HG02759 (cell line): ENCODE measurements around the gene TSPAN9.

Source experiments
- ATAC-seq: cut with Tn5 transposase; IDR thresholded peaks from one replicate; pipeline ENCODE4 v1.9.1; 2021; ENCODE audit warnings: mild to moderate bottlenecking, moderate library complexity; ENCODE audit not compliant: unreplicated experiment

TSPAN9 gene

DNA sequence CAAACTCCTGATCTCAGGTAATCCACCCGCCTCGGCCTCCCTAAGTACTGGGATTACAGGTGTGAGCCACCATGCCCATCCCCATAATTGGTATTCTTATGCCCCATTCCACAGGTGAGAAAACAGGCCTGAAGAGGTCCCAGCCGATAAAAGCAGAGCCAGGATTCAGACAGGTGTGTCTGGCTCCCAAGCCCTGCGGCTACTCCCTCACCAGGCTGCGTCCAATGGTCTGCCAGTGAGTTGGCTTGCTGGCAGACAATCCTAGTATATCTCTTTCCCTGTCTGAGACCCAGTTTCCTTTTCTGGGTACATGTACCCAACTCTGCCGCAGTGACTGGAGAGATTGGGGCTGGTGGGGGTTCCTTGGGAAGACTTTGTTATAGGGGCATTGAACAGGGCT is 1.9 kb upstream of the TSPAN9 start:
- ATAC-seq = no peak

DNA sequence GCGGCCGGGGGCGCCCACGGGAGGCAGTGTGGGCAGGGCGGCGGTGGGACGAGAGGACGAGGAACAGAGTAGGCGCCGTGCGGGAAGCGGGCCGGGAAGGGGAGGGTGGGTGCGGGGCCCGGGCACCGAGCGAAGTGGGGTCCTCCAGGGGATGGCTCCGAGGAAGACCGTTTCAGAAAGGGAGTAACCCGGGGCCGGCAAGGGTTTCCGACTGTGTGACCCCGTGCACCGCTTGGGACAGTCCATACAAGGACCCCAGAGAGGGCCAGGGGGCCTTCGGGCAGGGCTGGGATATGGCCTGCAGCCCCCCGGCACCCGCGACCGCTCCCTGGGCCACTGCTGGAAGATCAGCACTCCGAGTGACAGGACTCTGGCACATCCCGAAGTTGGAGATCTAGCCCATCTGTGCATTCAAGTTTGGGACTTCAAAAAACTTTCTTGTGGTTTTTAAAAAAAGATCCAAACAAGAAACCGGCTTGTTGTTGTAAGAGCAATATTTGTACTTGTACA is 448 bp downstream of the TSPAN9 start:
- peak; percentile 5 for ATAC-seq

DNA sequence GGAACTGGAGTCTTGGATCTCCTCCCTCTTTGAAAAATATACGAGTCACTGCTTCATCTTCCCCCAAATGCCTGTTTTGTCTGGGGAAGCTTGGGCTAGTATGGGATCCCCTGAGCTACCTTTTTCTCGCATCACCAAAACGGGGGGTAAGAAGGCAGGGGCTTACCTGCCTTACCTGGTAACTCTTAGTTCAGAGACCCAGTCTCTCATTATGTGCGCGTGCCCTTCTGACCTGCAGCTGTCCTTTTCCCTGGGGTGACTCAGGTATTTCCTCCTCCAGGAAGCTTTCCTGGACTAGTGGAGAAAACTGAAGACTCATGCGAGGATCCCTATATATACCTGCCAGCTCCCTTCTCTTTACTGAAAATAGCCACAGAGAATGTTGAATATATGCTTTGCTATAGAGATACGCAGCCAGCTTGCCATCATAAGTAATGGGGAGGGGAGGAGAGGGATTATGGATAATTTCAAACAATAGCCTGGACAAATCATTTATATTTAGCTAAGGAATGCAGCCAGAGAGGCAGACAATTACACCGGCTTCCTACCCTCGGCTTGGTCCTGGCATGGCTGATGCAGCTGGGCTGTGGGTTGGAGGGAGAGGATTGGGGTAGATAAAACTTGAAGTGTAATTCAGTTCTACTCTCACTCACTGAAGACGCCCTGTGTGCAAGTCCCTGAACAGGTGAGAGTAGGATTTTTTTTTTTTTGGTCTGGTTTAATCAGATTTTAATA is 1.1 kb downstream of the TSPAN9 start:
- ATAC-seq = no peak

DNA sequence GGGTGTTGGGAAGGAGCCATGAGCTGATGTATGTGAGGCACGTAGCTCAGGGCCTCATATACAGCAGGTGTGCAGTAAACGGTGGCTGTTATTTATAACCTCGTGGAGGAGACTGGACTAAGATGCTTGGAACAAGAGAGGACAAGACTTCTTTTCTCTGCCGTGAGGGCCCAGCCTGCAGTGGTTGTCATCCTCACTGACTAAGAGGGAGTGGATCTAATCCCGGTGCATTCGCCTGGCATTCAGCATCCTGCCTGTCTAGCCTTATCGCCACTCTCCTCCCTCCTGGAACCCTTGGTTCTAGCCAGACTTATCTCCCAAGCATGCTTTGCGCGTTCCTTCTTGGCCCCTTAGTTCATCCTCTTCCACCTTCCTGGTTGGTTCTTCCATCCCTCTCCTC is 3.9 kb downstream of the TSPAN9 start:
- ATAC-seq = no peak

DNA sequence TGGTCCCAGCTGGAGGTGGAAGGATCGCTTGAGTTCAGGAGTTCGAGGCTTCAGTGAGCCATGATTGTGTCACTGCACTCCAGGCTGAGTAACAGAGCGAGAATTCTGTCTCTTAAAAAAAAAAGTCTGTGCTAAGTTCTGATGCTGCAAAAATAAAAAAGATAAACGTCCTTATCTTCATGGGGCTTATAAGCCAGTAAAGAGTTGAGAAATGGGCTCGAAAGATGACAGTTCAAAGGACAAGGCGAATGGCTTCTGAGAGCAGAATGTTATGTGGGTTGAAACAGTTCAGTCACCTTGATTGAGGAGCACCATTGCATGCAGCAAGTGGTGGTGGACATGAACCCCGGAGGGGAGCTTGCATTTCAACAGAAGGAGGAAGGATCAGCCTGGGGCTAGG is 4.7 kb downstream of the TSPAN9 start:
- no peak for ATAC-seq

DNA sequence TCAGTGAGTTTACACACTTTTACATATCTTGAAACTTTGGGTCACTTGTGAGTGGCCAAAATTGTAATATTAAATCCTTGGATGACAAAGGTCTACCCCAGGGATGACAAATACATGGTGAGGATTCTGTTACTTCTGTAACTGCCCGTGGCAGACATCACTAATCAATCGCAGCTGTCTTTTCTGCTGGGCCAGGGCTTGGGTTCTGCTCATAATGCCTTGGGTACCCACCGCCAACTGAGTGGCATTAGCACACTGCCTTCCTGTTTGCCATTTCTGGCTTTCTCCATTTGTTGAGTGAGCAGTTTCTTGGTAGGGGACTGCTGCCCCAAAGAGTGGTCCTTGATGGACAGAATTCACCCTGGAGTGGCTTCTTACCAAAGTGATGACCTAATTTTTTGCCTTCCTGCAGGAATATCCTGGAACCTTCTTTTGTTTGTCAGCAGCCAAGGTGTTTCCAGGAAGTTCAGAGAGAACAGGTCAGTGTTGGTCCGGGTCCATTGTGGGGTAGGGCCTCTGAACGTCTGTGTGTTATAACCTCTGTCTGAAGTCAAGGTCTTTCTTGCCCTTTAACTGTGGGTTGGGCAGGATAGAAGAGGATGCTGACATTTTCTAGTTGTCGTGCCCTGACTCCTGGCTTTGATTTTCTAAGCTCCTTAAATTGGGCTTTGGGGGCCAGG is 6.2 kb downstream of the TSPAN9 start:
- ATAC-seq = no peak

DNA sequence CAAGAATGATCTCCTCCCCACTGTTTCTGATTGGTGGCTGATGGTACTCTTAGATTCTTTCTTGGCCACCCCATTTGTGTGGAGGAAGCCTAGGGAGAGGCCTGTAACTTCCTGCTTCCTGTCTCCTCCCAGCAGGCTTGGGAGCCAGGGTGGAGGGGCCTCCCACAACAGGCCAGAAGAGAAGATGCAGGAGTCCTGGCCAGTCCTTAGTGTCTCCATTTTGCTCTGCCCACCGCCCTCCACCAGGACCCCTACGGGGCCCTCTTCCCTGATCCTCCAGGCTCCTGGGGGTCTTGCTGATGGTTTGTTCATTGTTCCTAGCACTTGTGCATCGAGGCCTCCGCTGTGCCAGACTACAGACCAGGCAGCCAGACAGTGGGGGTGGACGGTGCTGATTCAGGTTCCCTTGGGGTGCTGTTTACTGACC is 6.8 kb downstream of the TSPAN9 start:
- ATAC-seq = no peak

DNA sequence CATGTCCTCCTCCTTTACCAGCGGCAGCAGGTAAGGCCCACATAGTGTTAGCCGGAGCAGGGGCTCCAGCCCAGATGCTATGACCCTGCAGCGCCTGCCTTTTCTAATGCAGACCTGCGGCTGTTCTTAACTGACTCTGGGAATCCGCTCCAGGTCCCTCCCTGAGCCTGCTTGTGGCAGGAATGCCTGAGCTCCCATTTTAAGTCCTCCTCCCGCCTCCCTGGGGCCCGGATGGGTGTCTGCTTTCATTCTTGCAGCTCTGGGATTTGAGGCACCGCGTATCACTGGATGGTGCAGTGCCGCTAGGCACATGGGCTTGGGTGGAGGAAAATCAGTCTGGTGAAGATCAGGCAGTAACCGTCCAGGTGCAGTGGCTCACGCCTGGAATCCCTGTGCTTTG is 7.6 kb downstream of the TSPAN9 start:
- no peak for ATAC-seq

DNA sequence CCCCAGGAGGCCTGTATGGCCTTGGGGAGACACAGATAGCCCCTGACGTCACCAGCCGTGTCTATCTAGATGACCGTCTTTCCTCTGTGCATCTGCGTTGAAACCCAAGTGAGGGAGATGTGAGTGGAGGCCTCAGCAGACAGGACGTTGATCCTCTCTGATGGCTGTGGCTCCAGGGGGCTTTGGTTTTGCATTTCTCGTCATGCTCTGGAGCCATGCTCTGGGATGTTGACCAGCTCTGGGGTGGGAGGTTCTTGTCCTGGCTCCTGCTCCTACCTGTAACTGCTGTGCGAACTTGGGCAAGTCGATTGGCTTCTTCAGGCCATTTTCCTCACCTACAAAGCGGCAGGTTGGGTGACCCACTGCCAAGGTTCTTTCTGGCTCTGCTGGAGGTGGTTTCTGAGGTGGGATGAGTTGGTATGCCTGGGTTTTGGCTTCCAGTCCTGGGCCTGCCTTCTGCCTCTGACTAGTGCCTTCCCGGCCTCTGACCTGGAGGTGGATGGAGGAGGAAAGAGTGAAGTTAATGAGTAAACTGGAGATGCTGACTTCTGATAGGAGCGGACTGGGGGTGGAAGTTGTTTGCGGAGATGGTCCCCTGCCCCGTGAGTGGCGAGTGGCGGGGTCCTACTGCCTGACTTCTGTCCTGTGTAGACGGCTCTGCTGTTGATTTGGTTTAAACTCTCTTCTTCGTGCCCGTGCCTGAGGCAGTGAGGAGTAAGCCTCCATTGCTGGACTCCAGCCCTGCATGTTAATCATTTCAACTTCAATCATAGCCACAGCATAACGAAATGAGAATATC is 8.4 kb downstream of the TSPAN9 start:
- ATAC-seq = no peak

DNA sequence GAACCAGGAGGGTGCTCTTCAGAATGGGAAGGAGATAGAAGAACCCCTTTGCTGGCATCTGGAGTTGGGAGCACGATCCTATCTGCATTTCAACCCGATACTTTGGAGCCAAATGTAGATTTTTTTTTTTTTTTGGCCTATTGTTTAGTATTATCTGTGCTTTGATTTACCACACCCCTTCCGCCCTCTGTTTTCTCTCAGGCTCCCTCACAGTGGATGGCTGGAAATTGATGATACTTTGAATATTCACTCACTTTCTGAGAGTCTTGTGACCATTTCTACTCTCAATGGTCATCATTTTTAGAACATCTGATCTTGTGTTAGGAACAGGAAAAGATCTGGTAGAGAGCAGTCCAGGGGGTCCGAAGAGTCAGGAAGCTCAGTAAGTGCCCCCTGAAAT is 9.0 kb downstream of the TSPAN9 start:
- ATAC-seq = no peak

DNA sequence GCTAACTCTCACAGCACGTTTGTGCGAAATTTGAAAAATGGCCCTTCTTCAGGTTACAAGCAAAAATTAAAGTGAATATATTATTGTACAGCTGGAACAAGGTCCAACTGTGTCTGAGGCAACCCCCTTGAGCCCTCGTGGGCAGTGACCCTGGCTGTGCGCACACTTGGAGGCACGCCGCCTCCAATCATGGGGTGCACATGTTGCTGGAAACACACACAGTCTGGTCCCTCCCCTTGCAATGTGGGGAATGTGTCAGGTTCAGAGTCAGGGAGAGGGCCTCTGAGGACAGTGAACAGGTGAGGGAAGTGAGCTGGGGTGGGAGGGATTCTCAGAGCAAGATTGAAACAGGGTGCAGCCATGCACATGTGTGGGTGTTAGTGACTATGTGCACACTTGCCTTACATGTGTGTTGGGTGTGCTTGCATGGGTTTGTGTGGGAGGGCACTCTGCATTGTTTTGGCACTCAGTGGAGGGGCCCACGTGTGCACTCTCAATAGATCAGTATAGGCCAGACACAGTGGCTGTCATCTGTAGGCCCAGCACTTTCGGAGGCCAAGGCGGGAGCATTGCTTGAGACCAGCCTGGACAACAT is 9.6 kb downstream of the TSPAN9 start:
- ATAC-seq = no peak

DNA sequence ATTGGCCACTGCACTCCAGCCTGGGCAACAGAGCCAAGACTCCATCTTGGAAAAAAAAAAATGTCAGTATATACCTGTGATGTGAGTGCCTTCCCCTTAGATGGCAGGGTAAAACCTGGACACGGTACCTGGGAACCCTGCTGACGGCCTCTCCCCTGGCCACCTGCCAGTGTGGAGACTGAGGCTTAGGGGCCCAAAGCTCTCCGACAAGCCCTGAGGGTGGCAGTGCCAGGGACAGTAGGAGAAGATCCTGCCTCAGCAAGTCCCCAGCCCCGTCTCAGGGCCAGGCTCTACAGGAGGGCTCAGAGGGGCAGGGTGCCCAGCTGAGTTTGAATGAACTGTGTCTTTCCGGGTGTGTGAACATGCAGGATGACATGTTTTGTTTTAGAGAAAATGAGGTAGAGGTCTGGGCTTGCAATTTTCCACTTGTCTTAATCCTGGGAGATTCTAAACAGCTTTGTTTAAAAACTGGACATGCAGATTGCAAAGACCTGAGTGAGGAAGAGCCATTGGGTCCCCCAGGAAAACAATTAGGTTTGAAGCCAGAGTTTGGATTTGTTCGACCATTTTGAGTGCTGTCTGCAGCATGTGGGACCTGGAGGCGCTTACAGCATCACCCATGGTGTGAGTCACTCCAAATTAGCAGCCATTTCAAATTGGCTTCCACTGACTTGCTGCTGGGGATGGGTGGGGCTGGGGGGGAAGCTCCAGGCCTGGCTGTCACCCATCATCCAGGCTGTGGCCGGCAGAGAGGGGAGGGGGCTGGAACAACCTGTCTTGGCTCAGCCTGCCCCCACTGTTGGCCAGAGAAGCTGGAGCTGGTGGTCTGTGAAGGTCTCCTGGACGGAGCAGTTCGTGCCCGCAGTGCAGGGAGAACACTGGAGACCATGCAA is 10.8 kb downstream of the TSPAN9 start:
- no peak for ATAC-seq

DNA sequence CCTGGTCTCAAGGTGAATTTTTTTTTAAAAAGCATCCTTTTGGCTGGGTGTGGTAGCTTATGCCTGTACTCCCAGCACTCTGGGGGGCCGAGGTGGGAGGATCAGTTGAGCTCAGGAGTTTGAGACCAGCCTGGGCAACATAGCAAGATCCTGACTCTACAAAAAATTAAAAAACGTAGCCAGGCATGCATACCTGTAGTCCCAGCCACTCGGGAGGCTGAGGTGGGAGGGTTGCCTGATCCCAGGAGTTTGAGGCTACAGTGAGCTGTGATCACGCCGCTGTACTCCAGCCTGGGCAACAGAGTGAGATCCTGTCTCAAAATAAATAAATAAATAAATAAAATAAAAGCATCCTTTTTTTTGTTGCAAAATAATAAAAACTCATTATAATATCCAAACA is 12.4 kb downstream of the TSPAN9 start:
- no peak for ATAC-seq

DNA sequence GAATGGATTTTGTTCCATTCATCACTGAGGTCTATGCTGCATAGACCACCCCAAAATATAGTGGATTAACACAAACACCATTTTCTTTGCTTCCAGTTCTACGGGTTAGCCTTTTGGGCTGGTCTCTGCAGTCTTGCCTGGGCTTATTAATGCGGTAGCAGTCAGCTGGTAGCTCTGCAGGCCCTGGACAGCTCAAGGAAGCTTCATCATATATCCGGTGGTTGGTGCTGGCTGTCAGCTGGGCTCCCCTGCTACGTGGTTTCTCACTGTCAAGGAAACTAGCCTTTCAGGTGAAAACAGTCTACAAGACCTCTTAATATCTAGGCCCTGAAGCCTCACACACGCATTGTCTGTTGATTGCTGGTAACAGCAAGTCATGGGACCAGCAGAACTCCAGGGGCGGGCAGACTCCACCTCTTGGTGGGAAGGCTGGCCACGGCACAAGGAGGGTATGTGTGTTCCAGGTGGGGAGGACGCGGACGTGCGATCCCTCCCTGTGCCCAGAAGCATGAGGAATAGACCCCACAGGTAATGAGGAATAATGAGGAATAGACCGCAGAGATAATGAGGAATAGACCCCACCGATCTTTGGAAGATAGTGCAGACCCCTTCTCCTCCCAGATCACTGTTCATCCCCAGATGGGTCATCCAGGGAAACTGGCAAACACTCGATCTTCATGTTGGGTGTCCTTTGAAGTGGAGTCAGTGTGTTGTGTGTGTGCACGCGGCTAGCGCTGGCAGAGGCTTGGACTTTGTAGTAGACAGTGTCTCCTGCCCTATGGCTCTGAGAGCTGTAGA is 13.3 kb downstream of the TSPAN9 start:
- ATAC-seq = no peak

DNA sequence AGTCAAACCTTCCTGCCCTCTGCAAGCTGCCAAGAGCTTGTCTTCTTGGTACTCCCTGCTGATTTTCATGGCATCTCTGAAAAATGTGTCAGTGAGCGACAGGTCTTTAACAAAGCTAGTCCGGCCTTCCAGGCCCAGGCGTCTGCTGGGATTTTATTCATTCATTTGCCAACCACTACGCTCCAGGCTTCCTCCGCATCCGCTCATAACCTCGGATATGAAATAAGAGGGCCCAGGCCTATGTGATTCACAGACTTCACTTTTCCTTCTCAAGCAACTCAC is 13.8 kb downstream of the TSPAN9 start:
- no peak for ATAC-seq

DNA sequence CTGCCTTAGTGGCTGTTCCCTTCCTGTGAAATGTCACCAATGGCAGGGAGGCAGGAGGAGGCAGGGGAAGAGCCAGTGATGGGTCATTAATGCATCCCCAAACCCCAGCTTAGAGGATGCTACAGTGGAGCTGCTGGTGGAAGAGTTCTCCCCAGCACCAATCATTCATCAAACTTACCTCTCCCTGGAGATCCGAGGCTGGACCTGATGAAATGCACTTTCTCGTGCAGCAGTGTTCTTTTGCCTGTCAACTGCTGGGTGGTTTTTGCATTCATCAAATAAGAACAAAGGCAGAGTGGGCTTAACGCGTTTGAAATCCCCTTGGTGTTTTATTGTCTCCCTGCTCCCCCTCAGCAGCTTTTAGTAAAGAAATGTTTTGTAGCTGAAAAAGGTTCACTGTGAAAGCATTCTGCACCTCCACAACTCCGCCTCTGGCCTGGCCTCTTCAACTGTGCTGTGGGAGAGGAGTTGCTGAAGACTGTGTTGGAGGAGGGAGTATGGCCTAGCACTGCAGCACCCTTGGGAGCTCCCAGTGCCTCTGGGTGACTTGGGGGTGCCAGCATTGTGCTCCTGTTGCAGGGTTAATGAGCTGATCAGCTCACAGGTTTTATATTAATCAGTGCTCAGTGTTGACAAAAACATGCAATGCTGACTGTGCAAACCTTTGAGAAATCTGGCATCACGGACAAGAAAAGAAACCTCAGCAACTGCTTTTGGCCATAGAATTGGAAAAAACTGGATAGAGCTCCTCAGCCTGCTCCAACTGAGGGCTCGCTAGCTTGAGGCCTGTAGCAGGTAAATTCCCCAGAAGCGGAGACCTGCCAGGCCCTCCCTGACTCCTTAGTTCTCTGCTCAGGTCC is 14.4 kb downstream of the TSPAN9 start:
- ATAC-seq = no peak

DNA sequence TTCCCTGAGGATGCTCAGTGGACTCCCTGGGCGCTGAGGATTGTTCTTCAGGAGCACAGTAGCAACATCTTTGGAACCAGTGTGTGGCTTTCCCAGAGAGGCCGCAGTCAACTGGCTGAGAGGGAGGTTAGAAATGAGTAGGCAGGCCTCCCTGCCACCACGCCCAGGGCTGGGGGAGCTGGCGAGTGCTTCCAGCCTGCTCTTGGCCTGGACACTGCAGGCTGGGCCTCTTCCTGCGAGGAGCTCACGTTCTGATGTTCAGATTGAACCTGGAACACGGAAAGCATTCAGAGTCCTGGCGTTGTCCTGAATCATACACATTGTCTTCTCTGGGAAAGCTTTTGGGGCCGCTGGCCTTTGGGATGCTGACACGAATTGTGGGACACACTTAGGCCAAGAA is 15.6 kb downstream of the TSPAN9 start:
- ATAC-seq = no peak

DNA sequence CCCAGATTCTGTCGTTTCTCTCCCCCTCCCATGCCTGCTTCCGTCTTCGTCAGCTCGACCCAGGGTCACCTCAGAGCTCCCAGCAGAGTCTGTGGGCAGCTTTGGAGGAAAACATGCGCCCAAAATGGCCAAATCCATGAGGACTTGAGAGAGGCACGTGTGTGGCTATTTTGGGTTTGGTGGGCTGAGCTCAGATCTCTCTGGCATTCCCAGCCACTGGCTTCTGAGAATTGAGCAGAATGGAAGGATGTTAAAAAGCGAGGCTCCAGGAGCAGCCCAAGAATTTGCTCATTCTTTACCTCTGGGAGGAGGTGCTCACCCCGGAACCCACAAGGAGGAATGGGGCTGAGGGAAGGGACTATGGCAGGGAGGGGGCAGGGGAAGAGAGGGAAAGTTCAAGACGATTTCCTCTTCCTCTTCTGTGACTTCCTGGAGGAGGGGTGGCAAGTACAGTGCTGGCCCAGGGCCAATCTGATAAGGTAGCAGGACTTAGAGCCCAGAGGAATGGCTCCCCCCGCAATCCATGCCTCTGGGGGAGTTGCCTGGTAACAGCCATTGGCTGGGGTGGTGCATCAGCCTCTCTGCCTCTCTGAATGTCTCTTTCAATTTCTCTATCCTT is 20.1 kb downstream of the TSPAN9 start:
- ATAC-seq = no peak
